Loucy (cell line): ENCODE results near the gene SMARCD3.

Source experiments
- H2AFZ ChIP-seq: fragments of 200-600 bp; sonication (generic); 2 replicates; pipeline ENCODE4 v1.6.0; 2016; ENCODE audit warnings: antibody characterized with exemption, mild to moderate bottlenecking, low read length, moderate library complexity
- H3F3A ChIP-seq: fragments of 200-600 bp; 2 replicates; pipeline ENCODE4 v1.6.0; 2016; ENCODE audit warnings: antibody characterized with exemption, low read depth, mild to moderate bottlenecking
- H3K27me3 ChIP-seq: fragments of 200-600 bp; sonication (generic); 2 replicates; pipeline ENCODE4 v1.6.1; 2014; ENCODE audit warnings: low read length, mild to moderate bottlenecking; ENCODE audit not compliant: insufficient read depth, poor library complexity, severe bottlenecking
- H3K36me3 ChIP-seq: fragments of 200-600 bp; sonication (generic); 2 replicates; pipeline ENCODE4 v1.6.1; 2016; ENCODE audit warnings: low read length; ENCODE audit not compliant: insufficient read depth
- H3K4me1 ChIP-seq: fragments of 200-600 bp; sonication (generic); 2 replicates; pipeline ENCODE4 v1.5.1; 2014; ENCODE audit warnings: low read length, mild to moderate bottlenecking; ENCODE audit not compliant: insufficient read depth, poor library complexity, severe bottlenecking
- H3K4me2 ChIP-seq: fragments of 200-600 bp; sonication (generic); 2 replicates; pipeline ENCODE4 v1.6.0; 2014; ENCODE audit warnings: antibody characterized with exemption, low read length, low read depth, mild to moderate bottlenecking; ENCODE audit not compliant: poor library complexity, severe bottlenecking
- H3K4me3 ChIP-seq: fragments of 200-600 bp; sonication (generic); 2 replicates; pipeline ENCODE4 v1.5.1; 2014; ENCODE audit warnings: low read length, mild to moderate bottlenecking, mixed read lengths; ENCODE audit not compliant: poor library complexity, severe bottlenecking
- H3K79me2 ChIP-seq: fragments of 200-600 bp; sonication (generic); 2 replicates; pipeline ENCODE4 v1.6.1; 2014; ENCODE audit warnings: low read length; ENCODE audit not compliant: insufficient read depth
- H3K9ac ChIP-seq: fragments of 200-600 bp; sonication (generic); 2 replicates; pipeline ENCODE4 v1.6.0; 2014; ENCODE audit warnings: mild to moderate bottlenecking, low read depth, low read length, moderate library complexity; ENCODE audit not compliant: poor library complexity, severe bottlenecking
- H3K9me2 ChIP-seq: fragments of 200-600 bp; sonication (generic); replicated peaks from 2 replicates; pipeline ENCODE4 v1.6.1; 2016; ENCODE audit warnings: low read depth, low read length, mixed read lengths
- H3K9me3 ChIP-seq: fragments of 200-600 bp; sonication (generic); 2 replicates; pipeline ENCODE4 v1.6.1; 2014; ENCODE audit warnings: mild to moderate bottlenecking, antibody characterized with exemption, low read length, low read depth; ENCODE audit not compliant: insufficient read depth
- H4K20me1 ChIP-seq: fragments of 200-600 bp; sonication (generic); 2 replicates; pipeline ENCODE4 v1.6.0; 2014; ENCODE audit warnings: antibody characterized with exemption, low read length, mild to moderate bottlenecking; ENCODE audit not compliant: insufficient read depth, poor library complexity, severe bottlenecking
- EZH2phosphoT487 ChIP-seq: fragments of 200-600 bp; IDR thresholded peaks from 2 replicates; pipeline ENCODE4 v1.6.1; 2018; ENCODE audit warnings: antibody characterized with exemption, mild to moderate bottlenecking, moderate library complexity, borderline replicate concordance
- TF ChIP-seq, protein P1 (sequence below): fragments of 200-600 bp; sonication (generic); conservative IDR thresholded peaks from 2 replicates; pipeline ENCODE4 v1.5.1; 2014; ENCODE audit warnings: mild to moderate bottlenecking, antibody characterized with exemption, low read length

SMARCD3 gene

GRCh38 chr7:151271699-151272355 is 23.3 kb upstream of the SMARCD3 start:
- no peaks in the 10 kb centered on the region for H3K79me2 ChIP-seq
- H3K4me2 ChIP-seq: peak overlapping the region; percentile 44
- peaks cover 22% of the 10 kb centered on the region for H3K4me1 ChIP-seq
- no peaks in the 10 kb centered on the region for H3K36me3 ChIP-seq
- no peaks in the 10 kb centered on the region for H4K20me1 ChIP-seq
- H3F3A ChIP-seq: no peaks in the 10 kb centered on the region
- no peaks in the 10 kb centered on the region for H3K9me2 ChIP-seq
- H3K27me3 ChIP-seq: no peaks in the 10 kb centered on the region
- H3K9me3 ChIP-seq: no peaks in the 10 kb centered on the region
- peak overlapping the region; percentile 3 for H3K4me3 ChIP-seq
- peak overlapping the region; percentile 72 for H2AFZ ChIP-seq
- TF ChIP-seq EZH2phosphoT487: no peak
- TF ChIP-seq, protein P1, sequence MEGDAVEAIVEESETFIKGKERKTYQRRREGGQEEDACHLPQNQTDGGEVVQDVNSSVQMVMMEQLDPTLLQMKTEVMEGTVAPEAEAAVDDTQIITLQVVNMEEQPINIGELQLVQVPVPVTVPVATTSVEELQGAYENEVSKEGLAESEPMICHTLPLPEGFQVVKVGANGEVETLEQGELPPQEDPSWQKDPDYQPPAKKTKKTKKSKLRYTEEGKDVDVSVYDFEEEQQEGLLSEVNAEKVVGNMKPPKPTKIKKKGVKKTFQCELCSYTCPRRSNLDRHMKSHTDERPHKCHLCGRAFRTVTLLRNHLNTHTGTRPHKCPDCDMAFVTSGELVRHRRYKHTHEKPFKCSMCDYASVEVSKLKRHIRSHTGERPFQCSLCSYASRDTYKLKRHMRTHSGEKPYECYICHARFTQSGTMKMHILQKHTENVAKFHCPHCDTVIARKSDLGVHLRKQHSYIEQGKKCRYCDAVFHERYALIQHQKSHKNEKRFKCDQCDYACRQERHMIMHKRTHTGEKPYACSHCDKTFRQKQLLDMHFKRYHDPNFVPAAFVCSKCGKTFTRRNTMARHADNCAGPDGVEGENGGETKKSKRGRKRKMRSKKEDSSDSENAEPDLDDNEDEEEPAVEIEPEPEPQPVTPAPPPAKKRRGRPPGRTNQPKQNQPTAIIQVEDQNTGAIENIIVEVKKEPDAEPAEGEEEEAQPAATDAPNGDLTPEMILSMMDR: no peak
- no peak overlapping the region for H3K9ac ChIP-seq

- peaks cover 16% of the 10 kb centered on the region for H3K4me1 ChIP-seq
- no peak for TF ChIP-seq EZH2phosphoT487
- TF ChIP-seq, protein P1: no peak
- H3K27me3 ChIP-seq: no peaks in the 10 kb centered on the region
- no peak overlapping the region for H2AFZ ChIP-seq
- no peak overlapping the region for H3K4me2 ChIP-seq
- no peak overlapping the region for H3K9ac ChIP-seq
- H4K20me1 ChIP-seq: no peaks in the 10 kb centered on the region
- H3K9me3 ChIP-seq: no peaks in the 10 kb centered on the region
- H3K36me3 ChIP-seq: no peaks in the 10 kb centered on the region
- no peaks in the 10 kb centered on the region for H3K9me2 ChIP-seq
- no peaks in the 10 kb centered on the region for H3K79me2 ChIP-seq
- H3F3A ChIP-seq: no peaks in the 10 kb centered on the region
- H3K4me3 ChIP-seq: no peak overlapping the region
These were observed 21.0 kb upstream of the SMARCD3 start for GRCh38 chr7:151269511-151269910.

DNA sequence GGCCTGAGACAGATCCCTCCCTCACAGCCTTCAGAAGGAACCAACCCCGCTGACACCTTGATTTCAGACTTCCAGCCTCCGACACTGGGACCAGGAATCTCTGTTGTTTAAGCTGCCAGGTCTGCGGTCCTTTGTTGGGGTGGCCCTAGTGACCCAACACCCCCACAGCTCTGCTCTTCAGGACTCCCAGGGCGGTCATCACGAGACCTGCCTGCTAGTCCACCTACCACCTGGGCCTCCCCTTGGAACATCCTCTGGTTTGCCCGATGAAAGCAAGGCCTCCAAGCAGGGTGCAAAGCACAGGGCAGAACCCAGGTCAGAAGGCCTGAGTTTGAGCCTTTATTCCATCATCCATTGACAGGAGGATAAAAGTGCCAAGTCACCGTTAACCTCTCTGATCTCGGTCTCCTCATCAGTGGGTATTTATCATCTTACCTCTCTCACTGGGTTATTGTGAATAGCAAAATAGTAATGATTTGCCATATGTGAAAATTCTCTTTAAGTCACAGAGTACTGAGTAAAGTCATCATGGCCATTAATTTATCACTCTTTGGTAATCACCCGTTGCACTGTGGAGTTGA is 16.9 kb upstream of the SMARCD3 start:
- Histone ChIP-seq H3K4me2 (no peak overlapping the region), H3K79me2 (no peaks in the 10 kb centered on the region), H4K20me1 (no peaks in the 10 kb centered on the region), H3K36me3 (no peaks in the 10 kb centered on the region), H3K9me2 (no peaks in the 10 kb centered on the region), H3K9ac (no peak overlapping the region), H3K4me3 (no peak overlapping the region), H2AFZ (no peak overlapping the region), H3K9me3 (no peaks in the 10 kb centered on the region), H3K4me1 (no peaks in the 10 kb centered on the region), H3F3A (no peaks in the 10 kb centered on the region), H3K27me3 (no peaks in the 10 kb centered on the region)
- TF ChIP-seq, protein P1: no peak
- TF ChIP-seq EZH2phosphoT487: no peak
